HEK293 (cell line): ENCODE measurements around the gene BCL2A1.
A peak's percentile ranks its signal among the peaks of the same experiment; 100 is the strongest.

ENCODE experiments used
- CTCF ChIA-PET: fragments of 350-600 bp; formaldehyde crosslinking; extraction: SDS; loops from one replicate; lab custom pipeline; 2021; ENCODE audit warnings: antibody characterized with exemption; lab: Yijun Ruan, JAX
- POLR2A ChIA-PET: fragments of 300-600 bp; formaldehyde crosslinking; extraction: SDS; loops from one replicate; lab custom pipeline; 2020; ENCODE audit warnings: antibody characterized with exemption, inconsistent platforms; lab: Yijun Ruan, JAX
- H3K27ac ChIP-seq: fragments of 200-500 bp; sonication (Bioruptor generic); 2 replicates; pipeline ENCODE4 v1.5.1; 2014; ENCODE audit warnings: low read depth, low read length, control low read depth, inconsistent platforms; ENCODE audit errors: extremely low read depth
- H3K36me3 ChIP-seq, 2 experiments: fragments of 200-500 bp in 1 of 2; sonication (Bioruptor generic) in 1 of 2; 1 replicate in 1 of 2; 2 replicates in 1 of 2; pipeline ENCODE4 v1.5.1; 2014 to 2017; ENCODE audit warnings: inconsistent platforms in 2 of 2, low read length in 2 of 2; ENCODE audit not compliant: control insufficient read depth in 2 of 2, insufficient read depth in 1 of 2
- H3K4me1 ChIP-seq: fragments of 200-500 bp; sonication (Bioruptor generic); 2 replicates; pipeline ENCODE4 v1.5.1; 2014; ENCODE audit warnings: mild to moderate bottlenecking, low read length, inconsistent platforms; ENCODE audit not compliant: control insufficient read depth, insufficient read depth
- H3K4me3 ChIP-seq: 2 replicates; pipeline ENCODE4 v1.5.1; 2011; ENCODE audit warnings: low read depth, mild to moderate bottlenecking, control low read depth, low read length, moderate library complexity
- H3K9me3 ChIP-seq: fragments of 200-500 bp; sonication (Bioruptor generic); 2 replicates; pipeline ENCODE4 v1.5.1; 2014; ENCODE audit warnings: low read depth, low read length, inconsistent platforms; ENCODE audit not compliant: control insufficient read depth, insufficient read depth
- ATF2 ChIP-seq: fragments of 450-650 bp; formaldehyde crosslinking; IDR thresholded peaks from 2 replicates; pipeline ENCODE4 v1.5.1; 2016; ENCODE audit warnings: missing biosample characterization, missing genetic modification characterization, low read depth
- FEZF1 ChIP-seq: fragments of 450-650 bp; formaldehyde crosslinking; IDR thresholded peaks from 2 replicates; pipeline ENCODE4 v1.5.1; 2016; ENCODE audit warnings: missing biosample characterization, missing genetic modification characterization
- HOXC10 ChIP-seq: sonication (generic); formaldehyde crosslinking; IDR thresholded peaks from 2 replicates; pipeline ENCODE4 v1.8.1; 2023; ENCODE audit warnings: mild to moderate bottlenecking, missing genetic modification reagents
- PRDM2 ChIP-seq: fragments of 450-650 bp; formaldehyde crosslinking; IDR thresholded peaks from 2 replicates; pipeline ENCODE4 v1.5.1; 2016; ENCODE audit warnings: missing biosample characterization, missing genetic modification characterization, borderline replicate concordance
- SCRT1 ChIP-seq: fragments of 450-650 bp; formaldehyde crosslinking; IDR thresholded peaks from 2 replicates; pipeline ENCODE4 v1.5.1; 2016; ENCODE audit warnings: missing biosample characterization, missing genetic modification characterization, borderline replicate concordance
- SP7 ChIP-seq: fragments of 450-650 bp; formaldehyde crosslinking; IDR thresholded peaks from 2 replicates; pipeline ENCODE4 v1.5.1; 2016; ENCODE audit warnings: missing biosample characterization, missing genetic modification characterization
- TRIM28 ChIP-seq: IDR thresholded peaks from 2 replicates; pipeline ENCODE4 v1.6.1; 2011; ENCODE audit warnings: low read length, control low read depth, borderline replicate concordance
- ZFP37 ChIP-seq: fragments of 450-650 bp; formaldehyde crosslinking; IDR thresholded peaks from 2 replicates; pipeline ENCODE4 v1.5.1; 2016; ENCODE audit warnings: missing biosample characterization, missing genetic modification characterization
- ZNF10 ChIP-seq: fragments of 450-650 bp; formaldehyde crosslinking; IDR thresholded peaks from 2 replicates; pipeline ENCODE4 v1.5.1; 2017; ENCODE audit warnings: missing biosample characterization, missing genetic modification characterization
- ZNF174 ChIP-seq: fragments of 450-650 bp; formaldehyde crosslinking; IDR thresholded peaks from 2 replicates; pipeline ENCODE4 v1.5.0; 2017; ENCODE audit warnings: missing biosample characterization, mild to moderate bottlenecking, missing genetic modification characterization
- ZNF223 ChIP-seq: fragments of 450-650 bp; formaldehyde crosslinking; IDR thresholded peaks from 2 replicates; pipeline ENCODE4 v1.5.1; 2016; ENCODE audit warnings: missing biosample characterization, missing genetic modification characterization
- ZNF518A ChIP-seq: fragments of 450-650 bp; formaldehyde crosslinking; conservative IDR thresholded peaks from 2 replicates; pipeline ENCODE4 v1.5.1; 2016; ENCODE audit warnings: low read depth, missing biosample characterization, missing genetic modification characterization
- ZNF585B ChIP-seq: fragments of 450-650 bp; formaldehyde crosslinking; IDR thresholded peaks from 2 replicates; pipeline ENCODE4 v1.5.1; 2016; ENCODE audit warnings: missing biosample characterization, missing genetic modification characterization
- ZNF645 ChIP-seq: fragments of 450-650 bp; formaldehyde crosslinking; IDR thresholded peaks from 2 replicates; pipeline ENCODE4; 2016; ENCODE audit warnings: missing biosample characterization, missing genetic modification characterization
- ZNF654 ChIP-seq: fragments of 450-650 bp; formaldehyde crosslinking; IDR thresholded peaks from 2 replicates; pipeline ENCODE4 v1.5.1; 2016; ENCODE audit warnings: low read depth, missing biosample characterization, missing genetic modification characterization
- ZNF768 ChIP-seq: fragments of 450-650 bp; formaldehyde crosslinking; IDR thresholded peaks from 2 replicates; pipeline ENCODE4 v1.5.1; 2018; ENCODE audit warnings: missing biosample characterization, mild to moderate bottlenecking, missing genetic modification characterization
- ZNF830 ChIP-seq: fragments of 450-650 bp; IDR thresholded peaks from 2 replicates; pipeline ENCODE4 v1.5.0; 2018; ENCODE audit warnings: missing biosample characterization, missing genetic modification characterization, low read depth, mild to moderate bottlenecking, moderate library complexity
- ZSCAN5A ChIP-seq: fragments of 450-650 bp; formaldehyde crosslinking; IDR thresholded peaks from 2 replicates; pipeline ENCODE4 v1.5.1; 2016; ENCODE audit warnings: missing biosample characterization, missing genetic modification characterization

BCL2A1 gene

GRCh38 chr15:79947009-79947408 lies 24.0 kb downstream of the BCL2A1 start:
- TF ChIP-seq ZNF223 (tag by site-specific recombination): no peak
- TF ChIP-seq HOXC10: no peak
- no peak for TF ChIP-seq ZSCAN5A (tag by site-specific recombination)
- no peak for TF ChIP-seq ZNF654
- no peak for TF ChIP-seq ZNF645 (tag by site-specific recombination)
- no peak for TF ChIP-seq PRDM2 (tag by site-specific recombination)
- TF ChIP-seq SCRT1: no peak
- TF ChIP-seq TRIM28: no peak
- no peak for TF ChIP-seq FEZF1 (tag by site-specific recombination)
- TF ChIP-seq ZFP37 (tag by site-specific recombination): no peak
- ChIA-PET POLR2A (interaction anchor here (1.2 kb wide), 1 partner anchor 24 kb away, joined by 3 read pairs; no protein-coding TSS in a partner anchor), CTCF (interaction anchor here (0.5 to 1.5 kb wide), 5 partner anchors 12 to 1706 kb away, joined by 3 to 4 read pairs (median 4); no protein-coding TSS in a partner anchor)

GRCh38 chr15:79944622-79945021 lies 26.4 kb downstream of the BCL2A1 start:
- POLR2A ChIA-PET: no interaction called here
- Histone ChIP-seq H3K4me1 (no peaks in the 10 kb centered on the region), H3K9me3 (no peaks in the 10 kb centered on the region), H3K36me3 (no peaks in the 10 kb centered on the region), H3K27ac (no peak overlapping the region), H3K4me3 (no peak overlapping the region)
- TF ChIP-seq ZNF585B (tag by site-specific recombination) (no peak), SP7 (no peak), ZNF518A (tag by site-specific recombination) (no peak), ZNF830 (tag by site-specific recombination) (no peak), ATF2 (tag by site-specific recombination) (0 out of 2 replicates have a peak, but pooled peaks have one; percentile 36), ZNF10 (tag by site-specific recombination) (no peak), ZNF768 (tag by site-specific recombination) (no peak), ZNF174 (tag by site-specific recombination) (no peak)
- CTCF ChIA-PET: interaction anchor here (0.5 kb wide), 1 partner anchor 34 kb away, joined by 4 read pairs; no protein-coding TSS in a partner anchor

More at GRCh38 chr15:79947009-79947408, 24.0 kb downstream of the BCL2A1 start:
- Histone ChIP-seq H3K27ac (no peak overlapping the region), H3K4me1 (no peaks in the 10 kb centered on the region), H3K9me3 (no peaks in the 10 kb centered on the region), H3K36me3 (no peaks in the 10 kb centered on the region), H3K4me3 (no peak overlapping the region)
